NCI-H510A treated with DMSO at 0.1 percent for 48 hours (cell line): ENCODE data around the gene PPIP5K1.
"Not testable (repeated sequence)": the region's sequence is repeated elsewhere in the genome, so short reads cannot be mapped to it uniquely, and the experiment has no call there.

Source experiments
- DNase-seq: peaks from one replicate; lab custom pipeline; 2025; lab: John Stamatoyannopoulos, UW

Gene PPIP5K1

GRCh38 chr15:43589778-43590466 is at the start of gene PPIP5K1:
PPIP5K1 (minus strand) TSS chr15:43590208; CDS start chr15:43584504, 5,704 bp downstream.
- DNase-seq = not testable (repeated sequence)

- DNase-seq = not testable (repeated sequence)
Observed at GRCh38 chr15:43638464-43639204, 48.6 kb upstream of the PPIP5K1 start.

DNA sequence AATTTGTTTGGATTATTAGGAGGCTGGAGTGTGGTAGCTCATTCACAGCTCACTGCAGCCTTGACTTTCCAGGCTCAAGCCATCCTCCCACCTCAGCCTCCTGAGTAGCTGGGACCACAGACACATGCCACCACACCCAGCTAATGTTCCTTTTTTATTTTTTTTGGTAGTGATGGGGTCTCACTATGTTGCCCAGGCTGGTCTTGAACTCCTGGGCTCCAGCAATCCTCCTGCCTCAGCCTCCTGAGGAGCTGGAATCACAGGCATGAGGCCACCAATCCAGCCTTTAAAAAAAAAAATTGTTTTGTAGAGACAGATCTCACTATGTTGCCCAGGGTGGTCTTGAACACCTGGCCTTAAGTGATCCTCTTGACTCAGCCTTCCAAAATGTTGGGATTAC is 36.9 kb upstream of the PPIP5K1 start:
- DNase-seq = not testable (repeated sequence)

GRCh38 chr15:43625106-43625505 is 35.1 kb upstream of the PPIP5K1 start:
- DNase-seq = no peak

DNA sequence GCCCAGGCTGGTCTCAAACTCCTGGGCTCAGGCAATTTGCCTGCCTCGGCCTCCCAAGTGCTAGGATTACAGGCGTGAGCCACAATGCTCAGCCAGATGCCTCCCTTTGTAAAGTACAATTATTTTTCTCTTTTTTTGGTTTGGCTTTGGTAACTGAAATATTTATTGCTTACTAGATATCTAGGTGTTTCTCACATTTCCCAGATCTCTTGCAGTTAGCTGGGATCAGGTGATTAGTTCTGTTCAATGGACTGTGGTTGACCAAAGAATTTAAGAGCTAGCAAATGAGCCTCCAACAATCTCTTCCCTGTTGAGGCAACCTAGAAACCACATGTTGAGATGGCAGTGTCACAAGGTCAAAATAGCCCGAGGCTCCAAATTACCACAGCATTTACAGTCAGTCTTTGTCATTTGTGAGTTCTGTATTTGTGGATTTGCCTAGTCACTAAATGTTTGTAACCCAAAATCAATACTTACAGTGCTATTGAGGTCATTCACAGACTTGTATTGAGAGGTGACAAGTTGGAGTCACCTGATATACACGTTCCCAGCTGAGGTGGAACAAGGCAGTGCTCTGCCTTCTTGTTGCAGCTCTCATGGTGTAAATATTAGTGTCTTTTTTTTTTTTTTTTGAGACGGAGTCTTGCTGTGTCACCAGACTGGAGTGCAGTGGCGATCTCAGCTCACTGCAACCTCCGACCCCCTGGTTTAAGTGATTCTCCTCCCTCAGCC is 32.2 kb upstream of the PPIP5K1 start:
- DNase-seq = not testable (repeated sequence)

- DNase-seq = not testable (repeated sequence)
Observed at GRCh38 chr15:43618700-43619099, 28.7 kb upstream of the PPIP5K1 start, which contains the start of gene STRC. STRC (minus strand) TSS chr15:43618800; CDS start chr15:43618722, 78 bp downstream.

DNA sequence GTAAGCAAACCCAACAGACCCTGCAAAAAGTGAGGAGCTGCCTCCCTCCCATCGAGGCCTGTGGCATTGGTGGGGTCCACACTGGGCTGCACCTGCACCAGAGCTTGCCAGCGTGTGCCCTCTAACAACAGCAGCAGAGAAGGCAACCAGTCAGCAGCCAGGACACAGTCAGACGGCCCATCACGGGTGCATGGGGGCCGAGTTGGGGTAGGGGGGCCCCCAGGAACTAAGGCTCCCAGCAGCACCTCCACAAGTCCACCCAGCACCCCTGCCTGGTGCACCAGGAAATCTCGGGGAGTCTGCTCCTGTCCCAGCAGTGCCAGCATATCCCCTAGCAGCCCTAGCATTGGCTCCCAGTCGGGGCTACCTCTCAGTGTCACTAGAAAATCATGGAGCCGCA is 27.7 kb upstream of the PPIP5K1 start:
- DNase-seq = not testable (repeated sequence)

GRCh38 chr15:43602233-43602632 is 12.2 kb upstream of the PPIP5K1 start:
- DNase-seq = not testable (repeated sequence)

DNA sequence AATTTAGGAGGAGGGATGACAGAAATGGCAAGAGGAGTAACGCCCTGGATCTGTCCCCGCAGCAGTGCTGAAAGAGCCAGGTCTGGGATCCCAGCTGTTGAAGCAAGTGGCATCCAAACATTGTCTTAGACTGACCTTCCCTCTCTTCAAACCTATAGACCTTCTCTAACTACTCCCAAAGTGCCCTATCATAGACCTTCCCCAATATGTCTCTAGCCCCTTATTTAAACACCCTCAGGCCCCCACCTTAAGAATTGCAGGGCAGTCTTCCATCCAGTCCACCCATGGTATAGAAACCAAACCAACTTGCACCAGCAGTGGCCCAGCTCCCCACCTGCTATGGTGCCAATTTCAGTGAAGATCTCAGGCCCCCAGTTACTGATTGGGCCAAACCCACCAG is 10.2 kb upstream of the PPIP5K1 start:
- DNase-seq = not testable (repeated sequence)

DNA sequence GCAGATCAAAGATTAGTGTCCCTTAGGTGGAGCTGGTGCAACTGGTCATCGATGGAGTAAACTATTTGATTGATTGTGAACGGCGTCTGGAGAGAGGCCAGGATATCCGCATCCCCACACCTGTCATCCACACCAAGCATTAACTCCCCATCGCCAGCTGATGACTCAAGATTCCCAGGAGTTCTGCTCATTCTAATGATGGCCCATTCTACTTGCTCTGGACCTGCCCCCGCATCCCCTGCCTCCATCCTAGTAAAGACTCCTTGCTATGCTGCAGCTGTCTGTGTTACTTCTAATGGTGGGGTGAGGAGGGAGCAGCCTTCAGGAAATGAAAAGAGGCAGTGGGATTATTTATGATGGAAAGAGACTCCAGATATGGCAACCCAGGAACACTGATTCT is 9.1 kb upstream of the PPIP5K1 start:
- not testable (repeated sequence) for DNase-seq

GRCh38 chr15:43593328-43594190 is 3.6 kb upstream of the PPIP5K1 start, which contains the start of gene CKMT1B:
CKMT1B (plus strand) TSS chr15:43594027; CDS start chr15:43594219, 192 bp downstream.
- not testable (repeated sequence) for DNase-seq

GRCh38 chr15:43592841-43593240 is 2.8 kb upstream of the PPIP5K1 start:
- DNase-seq = not testable (repeated sequence)

GRCh38 chr15:43574607-43575006 is 15.4 kb downstream of the PPIP5K1 start:
- DNase-seq = not testable (repeated sequence)

DNA sequence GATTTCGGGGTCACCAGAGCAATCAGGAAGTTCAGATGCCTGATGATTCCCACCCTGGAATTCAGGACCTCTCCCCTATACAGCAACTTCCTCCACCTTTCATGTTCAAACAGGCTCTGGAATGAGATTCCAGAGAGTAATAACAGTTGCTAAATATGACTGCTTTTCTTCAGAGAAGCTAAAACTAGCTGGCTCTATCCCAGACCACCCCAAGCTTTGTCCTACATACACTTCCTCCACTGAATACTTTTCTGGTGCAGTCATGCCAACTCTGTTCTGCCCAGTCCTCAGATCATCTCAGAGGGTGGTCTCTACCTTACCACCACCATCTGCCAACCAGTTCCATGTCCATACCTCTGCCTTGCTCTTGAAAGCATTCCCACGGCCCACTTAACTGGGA is 23.4 kb downstream of the PPIP5K1 start:
- DNase-seq = not testable (repeated sequence)

- DNase-seq = not testable (repeated sequence)
Observed at GRCh38 chr15:43563793-43564192, 26.2 kb downstream of the PPIP5K1 start.

DNA sequence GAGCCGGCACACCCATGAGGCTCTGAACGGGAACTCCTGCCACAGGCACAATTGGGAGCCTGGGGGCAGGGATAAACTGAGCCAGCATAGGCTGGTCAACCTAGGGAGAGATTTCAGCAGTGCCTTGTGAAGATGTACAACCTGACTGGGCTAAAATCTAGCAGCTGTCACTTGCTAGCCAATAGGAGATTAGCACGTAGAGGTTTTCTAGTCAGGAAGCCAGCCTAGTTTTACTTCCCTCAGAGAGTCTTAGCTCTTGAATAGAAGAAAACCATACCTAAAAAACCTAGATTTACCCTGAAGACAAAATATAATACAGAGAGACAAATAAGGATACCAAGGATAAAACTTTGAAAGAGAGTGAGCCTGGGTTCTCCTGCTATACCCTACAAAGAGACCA is 27.3 kb downstream of the PPIP5K1 start:
- DNase-seq = not testable (repeated sequence)

DNA sequence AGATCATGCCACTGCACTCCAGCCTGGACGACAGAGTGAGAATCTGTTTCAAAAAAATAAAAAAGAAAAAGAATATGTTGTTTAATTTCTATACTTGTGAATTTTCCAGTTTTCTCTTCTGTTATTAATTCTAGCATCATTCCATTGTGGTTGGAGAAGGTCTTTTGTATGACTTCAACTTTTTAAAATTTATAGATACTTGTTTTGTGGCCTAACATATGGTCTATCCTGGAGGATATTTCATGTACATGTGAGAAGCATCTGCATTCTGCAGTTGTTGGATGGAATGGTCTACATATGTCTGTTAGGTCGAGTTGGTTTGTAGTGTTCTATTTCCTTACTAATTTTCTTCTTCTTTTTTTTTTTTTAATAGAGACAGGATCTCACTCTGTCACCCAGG is 37.0 kb downstream of the PPIP5K1 start:
- no peak for DNase-seq

DNA sequence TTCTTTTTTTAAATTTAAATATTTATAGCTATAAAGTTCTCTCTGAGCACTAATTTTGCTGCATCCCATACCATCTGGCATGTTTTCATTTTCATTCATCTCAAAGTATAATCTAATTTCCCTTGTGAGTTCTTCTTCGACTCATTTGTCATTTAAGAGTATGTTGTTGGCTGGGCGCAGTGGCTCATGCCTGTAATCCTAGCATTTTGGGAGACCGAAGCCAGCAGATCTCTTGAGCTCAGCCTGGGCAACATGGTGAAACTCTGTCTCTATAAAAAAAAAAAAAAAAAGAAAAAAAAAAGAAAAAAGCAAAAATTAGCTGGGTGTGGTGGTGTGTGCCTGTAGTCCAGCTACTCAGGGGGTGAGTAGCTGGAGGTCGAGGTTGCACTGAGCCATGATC is 37.8 kb downstream of the PPIP5K1 start:
- DNase-seq = no peak

- DNase-seq = no peak
Observed at GRCh38 chr15:43550527-43551363, 39.3 kb downstream of the PPIP5K1 start.

GRCh38 chr15:43547539-43547938 is 42.5 kb downstream of the PPIP5K1 start:
- no peak for DNase-seq
